GM19372 (cell line): ENCODE results near the gene ROCK1.
"Not testable (repeated sequence)": the region's sequence is repeated elsewhere in the genome, so short reads cannot be mapped to it uniquely, and the experiment has no call there.

Source experiments
- ATAC-seq: cut with Tn5 transposase; IDR thresholded peaks from one replicate; pipeline ENCODE4 v1.9.1; 2021; ENCODE audit warnings: mild to moderate bottlenecking, low read depth, moderate library complexity; ENCODE audit not compliant: unreplicated experiment

Gene ROCK1

GRCh38 chr18:21111346-21112139, at the start of gene ROCK1:
ROCK1 (minus strand) TSS chr18:21111813; CDS start chr18:21110910, 903 bp downstream.
- ATAC-seq, result peak; percentile 91

- no peak for ATAC-seq
Observed at GRCh38 chr18:21155443-21155842, 43.8 kb upstream of the ROCK1 start.

DNA sequence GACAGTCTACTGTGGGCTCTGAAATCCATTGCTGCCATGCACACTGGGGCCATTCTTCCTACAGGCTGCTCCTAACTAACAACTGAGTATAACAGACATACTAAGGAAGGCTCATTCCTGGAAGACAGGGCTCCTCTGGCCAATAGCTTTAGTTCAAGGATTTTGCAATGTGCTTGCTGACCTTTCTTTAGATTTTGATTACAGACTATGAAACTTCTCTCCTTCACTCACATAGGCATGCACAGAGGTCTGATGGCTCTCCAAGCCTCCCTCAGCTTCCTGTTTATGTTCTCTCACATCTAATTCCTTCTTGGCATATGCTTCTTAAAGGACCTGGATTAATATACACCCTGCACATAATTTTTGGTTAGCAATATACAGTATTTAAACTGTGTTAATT, 34.4 kb upstream of the ROCK1 start:
- ATAC-seq, result no peak

GRCh38 chr18:21145371-21145770, 33.8 kb upstream of the ROCK1 start:
- no peak for ATAC-seq

GRCh38 chr18:21141668-21142422, 30.2 kb upstream of the ROCK1 start:
- ATAC-seq, result no peak

GRCh38 chr18:21137719-21138488, 26.3 kb upstream of the ROCK1 start:
- not testable (repeated sequence) for ATAC-seq

GRCh38 chr18:21134895-21135294, 23.3 kb upstream of the ROCK1 start:
- no peak for ATAC-seq

DNA sequence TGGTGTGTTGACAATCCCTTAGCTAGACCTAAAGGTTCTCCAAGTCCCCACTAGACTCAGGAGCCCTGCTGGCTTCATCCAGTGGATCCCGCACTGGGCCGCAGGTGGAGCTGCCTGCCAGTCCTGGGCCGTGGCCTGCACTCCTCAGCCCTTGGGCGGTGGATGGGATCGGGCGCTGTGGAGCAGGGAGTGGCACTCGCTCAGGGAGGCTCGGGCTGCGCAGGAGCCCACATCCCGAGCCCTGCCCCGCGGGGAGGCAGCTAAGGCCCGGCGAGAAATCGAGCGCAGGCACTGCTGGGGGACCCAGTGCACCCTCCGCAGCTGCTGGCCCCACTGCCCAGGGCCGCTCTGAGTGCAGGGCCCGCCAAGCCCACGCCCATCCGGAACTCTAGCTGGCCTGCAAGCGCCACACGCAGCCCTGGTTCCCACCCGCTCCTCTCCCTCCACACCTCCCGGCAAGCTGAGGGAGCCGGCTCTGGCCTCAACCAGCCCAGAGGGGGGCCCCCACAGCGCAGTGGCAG, 20.8 kb upstream of the ROCK1 start:
- no peak for ATAC-seq

- ATAC-seq, result no peak
Observed at GRCh38 chr18:21131698-21132227, 20.1 kb upstream of the ROCK1 start.

GRCh38 chr18:21129566-21130216, 18.1 kb upstream of the ROCK1 start:
- no peak for ATAC-seq

- ATAC-seq, result no peak
Observed at GRCh38 chr18:21123290-21123926, 11.8 kb upstream of the ROCK1 start.

DNA sequence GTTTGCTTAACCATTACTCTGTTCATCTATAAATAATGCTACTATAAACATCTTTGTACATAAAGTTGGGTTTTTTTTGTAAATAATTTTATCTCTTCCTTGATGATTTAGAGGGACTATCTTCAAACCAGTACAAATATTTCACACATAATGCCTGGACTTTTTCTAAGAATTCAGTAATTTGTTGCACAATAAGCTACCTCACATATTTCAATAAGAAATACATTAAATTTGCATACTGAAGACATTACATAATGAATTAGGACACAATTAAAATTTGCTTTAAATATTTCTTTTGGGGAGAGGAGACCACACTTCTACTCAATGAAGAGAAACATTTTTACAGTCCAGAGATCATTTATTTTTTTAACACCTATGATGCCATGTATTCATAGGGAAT, 7.2 kb upstream of the ROCK1 start:
- ATAC-seq, result no peak

DNA sequence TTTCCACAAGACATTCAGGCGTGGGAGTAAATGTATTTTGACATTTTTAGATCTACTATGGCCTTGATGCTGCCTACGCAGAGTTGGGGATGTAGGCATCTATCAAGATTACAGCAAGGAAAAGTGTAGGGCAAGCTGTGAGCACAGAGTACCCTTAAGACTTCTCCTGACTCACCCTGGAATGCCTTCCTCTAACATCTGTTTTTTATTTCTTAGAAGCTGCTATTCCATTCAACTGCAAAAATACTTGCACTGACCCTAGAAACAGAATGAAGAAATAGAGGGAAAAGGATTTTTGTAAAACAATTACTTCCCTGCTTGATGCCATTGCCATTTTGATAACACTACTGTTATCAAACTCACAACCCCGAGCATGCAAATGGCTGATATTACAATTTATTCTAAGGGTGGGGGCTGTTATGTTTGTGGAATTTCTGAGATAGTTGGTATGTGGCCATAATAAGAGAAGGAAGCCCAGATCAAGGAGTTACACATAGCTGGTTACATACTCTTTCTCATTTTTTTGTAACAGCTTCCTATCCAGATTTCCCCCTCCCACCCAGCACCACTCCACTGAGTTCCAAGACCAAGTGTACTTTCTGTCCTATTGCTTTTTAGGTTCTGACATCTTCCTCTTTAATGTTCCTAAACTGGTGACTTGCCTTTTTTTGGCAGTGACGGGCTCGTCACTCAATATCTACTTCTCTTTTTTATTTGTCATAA, 6.0 kb upstream of the ROCK1 start:
- ATAC-seq, result no peak

GRCh38 chr18:21115519-21116411, 4.2 kb upstream of the ROCK1 start:
- ATAC-seq, result no peak

- ATAC-seq, result no peak
Observed at GRCh38 chr18:21112543-21113105, 1.0 kb upstream of the ROCK1 start.

DNA sequence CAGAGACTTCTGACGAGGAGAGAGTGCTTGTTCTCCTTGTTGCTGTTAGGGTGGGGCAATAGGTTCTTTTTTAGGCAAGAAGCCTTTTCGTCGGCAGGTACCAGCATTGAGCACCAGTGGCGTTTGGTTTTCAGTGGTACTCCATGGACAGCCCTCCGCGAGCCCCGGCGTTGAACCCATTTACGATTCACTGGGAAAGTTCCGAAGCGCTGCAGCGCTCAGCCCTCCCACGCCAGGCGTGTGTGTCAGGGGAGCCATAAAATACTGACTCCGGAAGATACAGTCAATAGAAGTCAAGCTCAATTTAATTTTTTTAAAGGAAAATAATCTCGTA, 494 bp upstream of the ROCK1 start:
- no peak for ATAC-seq

- peak; percentile 24 for ATAC-seq
Observed at GRCh38 chr18:21110713-21111345, 784 bp downstream of the ROCK1 start.
